ENCODE measurements around the gene MKLN1.
A peak's percentile ranks its signal among the peaks of the same experiment; 100 is the strongest.

Gene MKLN1

GRCh38 chr7:131374821-131375220, 47.1 kb downstream of the MKLN1 start:
- DNase-seq (ENCODE audit: low read depth) = no peak
- H3K4me3 ChIP-seq (ENCODE audit: low read length) = no peak overlapping the region
- TF ChIP-seq CTCF (IDR thresholded peaks at IDR 0.05; ENCODE audit: insufficient read depth, low read depth, low read length, missing control alignments) = no peak

GRCh38 chr7:131381069-131381838, 53.6 kb downstream of the MKLN1 start:
- peak; percentile 11 for DNase-seq (ENCODE audit: low read depth)
- no peak for TF ChIP-seq CTCF (IDR thresholded peaks at IDR 0.05; ENCODE audit: insufficient read depth, low read depth, low read length, missing control alignments)
- no peak overlapping the region for H3K4me3 ChIP-seq (ENCODE audit: low read length)

GRCh38 chr7:131383417-131384285, 56.0 kb downstream of the MKLN1 start:
- no peak overlapping the region for H3K4me3 ChIP-seq (ENCODE audit: low read length)
- TF ChIP-seq CTCF (IDR thresholded peaks at IDR 0.05; ENCODE audit: insufficient read depth, low read depth, low read length, missing control alignments) = no peak
- DNase-seq (ENCODE audit: low read depth) = no peak

GRCh38 chr7:131384286-131384635, 56.6 kb downstream of the MKLN1 start:
- H3K4me3 ChIP-seq (ENCODE audit: low read length) = no peak overlapping the region
- TF ChIP-seq CTCF (IDR thresholded peaks at IDR 0.05; ENCODE audit: insufficient read depth, low read depth, low read length, missing control alignments) = no peak
- DNase-seq (ENCODE audit: low read depth) = no peak

GRCh38 chr7:131385039-131385605, 57.4 kb downstream of the MKLN1 start:
- no peak overlapping the region for H3K4me3 ChIP-seq (ENCODE audit: low read length)
- DNase-seq (ENCODE audit: low read depth) = no peak
- TF ChIP-seq CTCF (IDR thresholded peaks at IDR 0.05; ENCODE audit: insufficient read depth, low read depth, low read length, missing control alignments) = no peak

- no peak for DNase-seq (ENCODE audit: low read depth)
- no peak overlapping the region for H3K4me3 ChIP-seq (ENCODE audit: low read length)
- no peak for TF ChIP-seq CTCF (IDR thresholded peaks at IDR 0.05; ENCODE audit: insufficient read depth, low read depth, low read length, missing control alignments)
These were observed 60.5 kb downstream of the MKLN1 start for GRCh38 chr7:131388126-131388525.

Measured in epithelial cell of esophagus (primary cell).